G401 (cell line): ENCODE data around the gene FAM234A. TPM values are rescaled to one million over a fixed set of nuclear protein-coding genes. Genes with fewer than 3 reads are reported as not detected.
"Not testable (repeated sequence)": the region's sequence is repeated elsewhere in the genome, so short reads cannot be mapped to it uniquely, and the experiment has no call there.

Source experiments
- DNase-seq: peaks from one replicate; pipeline ENCODE4 v3.0.0-alpha.2; 2015; ENCODE audit warnings: low spot score
- in situ Hi-C: cut with HindIII; loops from 2 replicates; pipeline ENCODE4 v1.10.0; 2016; ENCODE audit warnings: low sequenced_read_pairs, mixed read lengths
- total RNA-seq: library from RNA; depleted of rRNA; stranded (reverse); fragments of >200 nt; shearing (Covaris generic); gene quantifications from 2 replicates; pipeline ENCODE4 v1.2.3, GENCODE V29; 2014

FAM234A gene
- total RNA-seq, 1 experiment from 2014 or later = 70.3 TPM

- in situ Hi-C loops = no loop called here
Observed at GRCh38 chr16:263182-263774, 28.7 kb downstream of the FAM234A start.

DNA sequence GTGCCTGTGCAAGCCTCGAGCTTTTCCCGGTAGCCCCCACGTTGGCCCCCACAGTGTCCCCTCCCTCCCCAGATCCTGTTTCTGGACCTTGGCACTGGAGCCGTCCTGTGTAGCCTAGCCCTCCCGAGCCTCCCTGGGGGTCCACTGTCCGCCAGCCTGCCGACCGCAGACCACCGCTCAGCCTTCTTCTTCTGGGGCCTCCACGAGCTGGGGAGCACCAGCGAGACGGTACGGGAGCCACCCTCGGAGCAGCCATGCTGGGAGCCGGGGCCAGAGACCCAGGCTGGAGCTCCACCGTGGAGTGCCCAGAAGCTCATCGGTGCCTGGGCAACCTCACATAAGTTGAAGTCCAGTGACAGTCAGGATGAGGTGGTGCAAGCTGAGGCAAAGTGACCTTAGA, 29.3 kb downstream of the FAM234A start:
- in situ Hi-C loops = no loop called here
- no peak for DNase-seq

More at GRCh38 chr16:263182-263774, 28.7 kb downstream of the FAM234A start:
- DNase-seq = no peak

GRCh38 chr16:264440-264951, 29.9 kb downstream of the FAM234A start:
- in situ Hi-C loops = no loop called here
- no peak for DNase-seq

DNA sequence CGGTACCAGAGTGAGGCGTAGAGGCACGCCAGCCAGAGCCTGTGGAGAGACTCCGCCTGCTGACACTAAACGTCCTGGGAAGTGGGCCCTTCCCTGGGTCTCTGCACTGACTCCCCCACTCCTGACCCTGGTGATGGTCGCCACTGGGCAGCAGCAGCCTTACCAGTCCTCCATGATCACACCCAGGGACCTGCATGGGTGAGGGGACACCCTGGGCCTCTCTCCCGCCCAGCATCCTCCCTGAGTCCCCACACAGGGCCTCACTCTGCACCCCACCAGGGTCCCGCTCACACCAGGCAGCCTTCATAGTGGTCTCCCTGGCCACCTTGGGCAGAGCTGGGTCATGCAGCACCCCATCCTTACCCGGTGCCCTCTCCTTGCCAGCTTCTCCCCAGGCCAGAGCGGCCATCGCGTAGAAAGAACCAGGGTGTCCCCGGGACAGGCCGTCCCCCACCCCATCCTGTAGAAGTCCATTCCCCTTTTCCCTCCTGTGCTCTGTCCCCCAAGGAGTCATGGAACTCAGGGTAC, 30.4 kb downstream of the FAM234A start:
- DNase-seq = no peak

DNA sequence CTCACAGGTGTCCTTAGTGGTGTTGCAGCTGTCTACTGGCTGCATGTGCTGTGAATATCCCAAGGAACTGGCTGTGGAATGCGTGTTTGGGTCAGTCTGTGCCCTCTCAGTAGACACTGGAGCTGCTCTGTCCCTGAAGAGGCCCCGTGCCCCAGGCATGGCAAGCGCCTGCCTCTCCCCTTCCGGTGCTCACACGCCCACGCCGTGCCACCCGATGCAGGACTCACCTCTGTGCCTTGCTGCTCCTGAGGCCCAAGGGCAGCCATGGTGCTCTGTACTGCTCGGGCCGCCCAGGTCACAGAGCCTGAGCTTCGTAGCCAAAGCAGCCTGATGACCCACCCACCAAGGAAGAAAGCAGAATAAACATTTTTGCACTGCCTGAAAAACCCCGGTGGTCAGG, 31.1 kb downstream of the FAM234A start:
- in situ Hi-C loops = no loop called here
- DNase-seq = no peak

More for the DNA sequence above, 30.4 kb downstream of the FAM234A start:
- in situ Hi-C loops = no loop called here

GRCh38 chr16:266258-267164, 31.9 kb downstream of the FAM234A start:
- no peak for DNase-seq
- in situ Hi-C loops = no loop called here

DNA sequence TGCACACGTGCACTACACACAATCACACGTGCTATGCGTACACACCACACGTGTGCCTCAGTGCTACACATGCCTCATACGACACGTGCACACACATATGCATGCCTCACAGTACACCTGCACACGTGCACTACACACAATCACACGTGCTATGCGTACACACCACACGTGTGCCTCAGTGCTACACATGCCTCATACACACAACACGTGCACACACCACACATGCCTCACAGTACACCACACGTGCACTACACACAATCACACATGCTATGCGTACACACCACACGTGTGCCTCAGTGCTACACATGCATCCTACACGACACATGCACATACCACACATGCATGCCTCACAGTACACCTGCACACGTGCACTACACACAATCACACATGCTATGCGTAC, 32.9 kb downstream of the FAM234A start:
- DNase-seq, in situ Hi-C loops: not testable (repeated sequence)

- in situ Hi-C loops = no loop called here
- peak; percentile 38 for DNase-seq
Observed at GRCh38 chr16:268141-269053, 33.8 kb downstream of the FAM234A start.

DNA sequence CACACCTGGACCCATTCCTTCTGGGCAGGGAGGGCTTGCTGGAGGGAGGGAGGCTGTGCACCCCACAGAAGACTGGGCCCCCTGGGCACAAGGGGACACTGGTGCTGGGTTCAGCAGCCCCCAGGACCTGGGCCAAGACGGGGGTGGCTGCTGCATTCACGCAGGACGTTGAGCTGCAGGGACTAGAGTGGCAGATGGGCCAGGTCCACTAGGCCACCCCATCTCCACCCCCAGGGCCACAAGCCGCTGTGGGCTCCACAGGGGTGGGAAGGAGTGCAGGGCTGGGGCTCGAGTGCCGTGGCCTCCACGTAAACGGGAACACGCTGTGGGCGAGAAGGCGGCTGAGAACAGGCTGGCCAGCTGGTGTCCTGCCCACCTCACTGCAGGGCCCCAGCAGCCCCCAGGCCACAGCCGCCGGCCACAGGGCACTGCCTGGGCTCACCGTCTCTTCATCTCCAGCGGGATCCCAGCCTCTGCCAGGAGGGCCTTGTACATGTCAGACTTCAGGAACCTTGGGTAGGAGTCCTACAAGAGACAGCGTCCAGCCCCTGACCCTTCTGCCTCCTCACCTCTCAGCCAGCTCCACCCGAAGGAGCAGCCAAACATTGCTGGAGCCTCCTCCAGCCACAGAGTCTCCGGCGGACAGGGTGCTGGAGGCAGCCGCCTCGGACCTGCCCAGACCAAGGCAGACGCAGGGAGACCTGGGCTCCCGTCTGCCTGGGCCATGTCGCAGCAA, 34.6 kb downstream of the FAM234A start:
- no peak for DNase-seq

GRCh38 chr16:270381-271255, 36.0 kb downstream of the FAM234A start:
- in situ Hi-C loops = no loop called here
- DNase-seq = no peak

More for the DNA sequence above, 34.6 kb downstream of the FAM234A start:
- in situ Hi-C loops = no loop called here

DNA sequence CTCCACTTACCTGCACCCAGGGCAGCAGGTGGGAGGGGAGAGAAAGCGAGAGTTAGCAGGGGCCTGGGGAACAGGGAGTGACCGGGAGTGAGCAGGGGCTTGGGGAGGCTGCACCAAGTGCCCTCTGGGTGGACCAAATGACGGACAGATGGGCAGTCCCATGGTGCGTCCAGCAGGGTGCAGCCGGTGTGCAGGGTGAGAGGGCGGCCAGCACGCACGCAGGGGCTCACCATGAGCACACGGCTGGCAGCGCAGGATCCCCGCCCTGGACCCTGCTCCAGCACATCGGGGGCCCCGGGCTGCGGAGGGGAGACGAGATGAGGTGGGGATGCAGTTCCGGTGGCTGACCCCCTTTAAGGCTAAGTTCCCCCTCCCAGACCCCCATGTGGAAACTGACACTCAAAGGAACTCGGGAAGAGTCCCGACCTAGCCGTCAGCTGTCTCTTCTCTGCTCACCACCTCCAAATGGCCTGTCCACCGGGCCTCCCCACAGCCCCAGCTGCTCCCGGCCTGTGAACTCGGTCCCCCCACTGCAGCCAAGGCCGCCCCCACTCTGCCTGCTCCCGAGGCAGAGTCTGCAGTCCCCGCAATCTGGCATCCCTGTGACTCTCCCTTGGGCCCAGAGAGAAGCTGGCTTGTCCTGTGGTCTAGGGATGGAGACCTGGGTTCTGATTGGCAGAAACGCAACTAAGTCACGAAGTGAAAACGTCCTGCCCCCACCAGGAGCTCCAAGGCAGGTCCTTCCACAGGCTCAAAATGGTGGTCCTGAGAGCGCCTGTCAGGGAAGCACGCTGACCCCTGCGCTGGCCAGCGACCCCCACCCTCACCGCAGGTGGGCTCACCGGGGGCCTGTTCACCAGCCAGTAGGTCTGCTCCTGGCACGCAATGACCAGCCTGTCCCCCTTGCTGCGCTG, 38.3 kb downstream of the FAM234A start:
- in situ Hi-C loops = no loop called here
- DNase-seq = no peak

- no peak for DNase-seq
- in situ Hi-C loops = no loop called here
Observed at GRCh38 chr16:273547-274421, 39.2 kb downstream of the FAM234A start.

- DNase-seq = no peak
- in situ Hi-C loops = no loop called here
Observed at GRCh38 chr16:275041-275641, 40.5 kb downstream of the FAM234A start.

- no peak for DNase-seq
- in situ Hi-C loops = no loop called here
Observed at GRCh38 chr16:275786-276232, 41.2 kb downstream of the FAM234A start, which contains the start of gene RGS11. TSS of gene RGS11 (minus strand) at chr16:275944. CDS start at chr16:275911, 33 bp downstream.

DNA sequence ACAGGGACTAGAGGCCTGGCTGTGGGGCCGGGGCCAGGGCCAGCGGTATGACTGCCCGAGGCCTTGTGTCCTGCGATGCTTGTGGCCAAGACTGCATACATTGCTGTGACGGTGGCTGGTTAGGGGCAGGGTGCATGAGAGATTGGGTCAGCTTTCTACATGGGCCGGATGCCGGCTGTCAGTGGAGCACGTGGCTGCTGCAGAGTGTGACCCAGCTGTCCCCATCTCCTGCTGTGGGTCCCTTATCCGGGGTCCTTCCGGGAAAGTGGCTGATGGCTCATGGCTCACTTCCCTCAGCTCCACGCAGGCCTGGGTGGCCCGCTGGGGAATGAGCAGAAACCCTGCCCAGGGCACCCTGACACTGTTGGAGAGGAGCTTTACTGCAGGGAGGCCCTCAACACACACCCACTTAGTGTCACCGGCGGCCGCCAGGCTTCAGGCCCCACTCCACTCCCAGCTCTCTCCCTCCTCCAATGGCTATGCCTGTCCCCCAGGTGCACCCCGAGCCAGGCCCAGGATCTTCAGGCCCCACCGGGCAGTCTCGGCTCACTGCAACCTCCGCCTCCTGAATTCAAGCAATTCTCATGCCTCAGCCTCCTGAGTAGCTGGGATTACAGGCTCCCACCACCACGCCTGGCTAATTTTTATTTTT, 41.9 kb downstream of the FAM234A start:
- in situ Hi-C loops = no loop called here
- DNase-seq = no peak
